HG02884 (cell line): ENCODE data around the gene VAMP5.

Source experiments
- ATAC-seq: cut with Tn5 transposase; IDR thresholded peaks from one replicate; pipeline ENCODE4 v1.9.1; 2021; ENCODE audit warnings: mild to moderate bottlenecking, moderate library complexity; ENCODE audit not compliant: unreplicated experiment

The VAMP5 gene

GRCh38 chr2:85621338-85621737 is 37.1 kb downstream of the VAMP5 start:
- ATAC-seq, result no peak

GRCh38 chr2:85623991-85624390 is 39.8 kb downstream of the VAMP5 start:
- ATAC-seq, result no peak

DNA sequence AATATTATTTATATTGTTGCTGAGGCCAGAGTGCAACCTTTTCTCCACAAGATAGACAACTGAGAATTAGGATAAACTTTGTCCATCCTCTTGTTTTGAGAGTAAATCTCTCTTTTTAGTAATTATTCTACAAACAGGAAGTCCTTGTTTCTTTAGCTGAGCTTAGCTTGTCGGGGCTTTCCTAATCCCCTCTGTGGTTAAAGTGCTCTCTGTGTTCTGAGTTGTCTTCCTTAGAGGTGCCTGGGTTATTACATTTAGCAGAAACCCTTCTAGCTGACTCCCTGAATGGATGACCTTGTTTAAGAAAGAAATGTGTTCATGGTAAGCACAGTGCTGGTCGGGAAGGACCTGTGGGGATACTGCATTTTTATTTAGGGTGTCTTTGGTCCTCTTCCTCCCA is 44.4 kb downstream of the VAMP5 start:
- no peak for ATAC-seq

GRCh38 chr2:85631316-85631715 is 47.1 kb downstream of the VAMP5 start:
- no peak for ATAC-seq

DNA sequence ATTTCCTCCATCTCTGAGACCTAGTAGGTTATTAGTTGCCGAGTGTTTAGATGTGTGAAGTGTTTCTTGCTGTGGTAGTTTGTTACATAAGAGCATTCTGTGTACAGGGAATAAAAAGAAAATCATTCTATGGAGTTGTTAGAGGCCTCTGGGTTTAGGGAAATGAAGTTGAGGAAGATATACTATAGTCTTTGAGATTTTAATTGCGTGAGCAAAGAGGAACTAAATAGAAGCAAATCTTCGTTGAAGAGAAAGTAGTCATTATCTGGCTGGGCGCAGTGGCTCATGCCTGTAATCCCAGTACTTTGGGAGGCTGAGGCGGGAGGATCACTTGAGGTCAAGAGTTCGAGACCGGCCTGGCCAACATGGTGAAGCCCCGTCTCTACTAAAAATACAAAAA is 50.8 kb downstream of the VAMP5 start:
- ATAC-seq, result no peak

- ATAC-seq, result no peak
Observed at GRCh38 chr2:85635636-85636035, 51.4 kb downstream of the VAMP5 start.

DNA sequence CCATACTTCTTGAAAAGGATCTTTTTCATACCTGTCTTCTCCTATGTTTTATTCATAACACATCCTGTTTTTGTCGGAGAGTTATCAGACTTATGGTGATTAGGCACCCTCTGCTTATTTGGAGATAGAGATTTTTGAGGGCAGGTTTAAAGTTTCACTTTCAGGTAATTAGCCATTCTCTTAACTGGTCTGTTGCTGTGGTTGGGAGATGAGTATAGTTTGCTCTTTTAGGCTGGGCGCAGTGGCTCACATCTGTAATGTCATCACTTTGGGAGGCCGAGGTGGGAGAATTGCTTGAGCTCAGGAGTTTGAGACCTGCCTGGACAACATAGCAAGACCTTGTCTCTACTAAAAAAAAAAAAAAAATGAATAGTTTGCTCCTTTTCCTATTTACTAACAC is 58.5 kb downstream of the VAMP5 start:
- no peak for ATAC-seq
